CD4-positive, alpha-beta T cell treated with Interleukin-17A for 1 hour (primary cell): Measurements from ENCODE around the gene ANGPT4.

ENCODE experiments used
- DNase-seq: peaks from one replicate; pipeline ENCODE4 v3.0.0-alpha.2; 2020

Gene ANGPT4, protein sequence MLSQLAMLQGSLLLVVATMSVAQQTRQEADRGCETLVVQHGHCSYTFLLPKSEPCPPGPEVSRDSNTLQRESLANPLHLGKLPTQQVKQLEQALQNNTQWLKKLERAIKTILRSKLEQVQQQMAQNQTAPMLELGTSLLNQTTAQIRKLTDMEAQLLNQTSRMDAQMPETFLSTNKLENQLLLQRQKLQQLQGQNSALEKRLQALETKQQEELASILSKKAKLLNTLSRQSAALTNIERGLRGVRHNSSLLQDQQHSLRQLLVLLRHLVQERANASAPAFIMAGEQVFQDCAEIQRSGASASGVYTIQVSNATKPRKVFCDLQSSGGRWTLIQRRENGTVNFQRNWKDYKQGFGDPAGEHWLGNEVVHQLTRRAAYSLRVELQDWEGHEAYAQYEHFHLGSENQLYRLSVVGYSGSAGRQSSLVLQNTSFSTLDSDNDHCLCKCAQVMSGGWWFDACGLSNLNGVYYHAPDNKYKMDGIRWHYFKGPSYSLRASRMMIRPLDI

DNA sequence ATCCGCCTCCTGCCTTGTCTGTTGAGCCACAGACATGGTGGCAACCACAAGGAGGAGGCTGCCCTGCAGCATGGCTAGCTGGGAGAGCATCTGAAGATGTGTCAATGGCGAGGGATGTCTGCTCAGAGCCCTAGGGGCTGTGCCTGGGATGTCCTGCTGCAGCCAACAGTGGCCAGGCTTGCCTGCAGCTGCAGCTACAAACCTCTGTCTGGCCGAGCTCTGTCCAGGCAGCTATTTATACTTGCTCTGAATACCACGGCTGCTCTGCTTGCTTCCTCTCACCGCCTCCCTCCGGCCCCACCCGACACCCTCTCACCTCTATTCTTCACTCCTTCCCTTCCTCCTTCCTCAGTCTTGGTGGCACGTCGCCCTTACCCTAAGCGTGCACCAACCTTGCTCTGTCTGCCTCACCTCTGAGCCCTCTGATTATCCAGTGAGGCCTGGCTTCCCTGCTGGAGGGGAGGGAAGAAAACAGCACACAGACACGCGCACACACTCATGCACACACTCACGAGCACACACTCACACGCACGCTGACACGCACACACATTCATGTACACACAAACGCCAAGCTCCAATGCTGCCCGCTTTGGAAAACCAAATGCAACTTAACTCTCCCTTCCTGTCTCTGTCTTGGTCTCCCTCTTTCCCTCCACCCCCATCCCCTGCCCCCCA lies at the start of gene ANGPT4:
Gene ANGPT4, minus strand, starts transcription at position 210 of the 675 bp plus-strand sequence. Its CDS starts 120 bp downstream, at position 90.
- no peak for DNase-seq

DNA sequence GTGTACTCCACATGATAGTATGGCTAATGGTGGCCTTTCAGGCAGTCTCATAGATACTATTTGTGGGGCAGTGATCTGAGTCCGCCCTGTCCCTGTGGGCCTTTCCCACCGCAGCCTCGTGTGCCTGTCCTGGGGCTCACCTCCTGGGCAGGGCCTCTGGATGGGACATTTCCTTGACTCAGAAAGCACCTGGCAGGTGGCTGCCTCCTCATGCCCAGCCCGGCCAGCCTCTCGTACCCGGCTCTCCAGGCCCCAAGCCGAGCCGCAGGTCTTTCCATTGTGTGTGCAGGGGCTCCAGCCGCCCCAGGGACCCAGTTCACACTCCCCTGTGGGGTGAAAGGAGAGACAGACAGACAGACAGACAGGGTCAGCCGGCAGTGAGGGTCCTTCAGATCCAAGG lies 47.7 kb upstream of the ANGPT4 start:
- DNase-seq = no peak

DNA sequence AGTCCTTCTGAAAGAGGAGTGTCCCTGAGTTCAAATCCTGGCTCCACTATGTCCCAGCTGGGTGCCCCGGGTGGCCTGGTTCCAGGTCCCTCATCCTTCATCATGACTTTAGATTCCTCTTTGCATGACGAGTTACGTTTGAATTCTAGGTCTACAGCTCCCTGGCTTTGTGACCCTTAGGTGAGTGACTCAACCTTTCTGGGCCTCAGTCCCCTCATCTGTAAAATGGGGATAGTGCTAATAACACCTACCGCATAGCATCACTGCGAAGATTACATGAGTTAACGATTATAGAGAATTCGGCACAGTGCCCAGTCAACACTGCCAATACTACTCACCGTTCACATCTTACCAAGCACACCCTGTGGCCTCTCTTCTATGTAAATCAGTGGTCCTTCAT lies 46.5 kb upstream of the ANGPT4 start:
- no peak for DNase-seq

GRCh38 chr20:962223-962622 lies 46.1 kb upstream of the ANGPT4 start:
- no peak for DNase-seq

DNA sequence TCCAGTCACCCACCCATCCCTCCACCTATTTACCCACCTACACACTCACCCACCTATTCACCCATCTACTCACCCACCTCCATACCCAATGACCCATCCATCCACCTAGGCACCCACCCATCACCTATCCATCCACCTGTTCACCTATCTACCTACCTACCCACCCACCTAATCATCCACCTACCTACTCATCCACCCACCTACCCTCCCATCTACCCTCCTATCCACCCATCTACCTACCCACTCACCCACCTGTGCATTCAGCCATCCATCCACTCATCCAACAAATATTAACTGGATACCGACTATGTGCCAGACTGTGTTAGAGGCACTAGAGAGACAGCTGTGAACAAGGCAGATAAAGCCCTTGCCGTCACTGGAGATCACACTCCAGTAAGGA lies 45.6 kb upstream of the ANGPT4 start:
- no peak for DNase-seq

GRCh38 chr20:959996-960615 lies 44.0 kb upstream of the ANGPT4 start:
- no peak for DNase-seq

GRCh38 chr20:958936-959815 lies 43.0 kb upstream of the ANGPT4 start:
- DNase-seq = no peak

DNA sequence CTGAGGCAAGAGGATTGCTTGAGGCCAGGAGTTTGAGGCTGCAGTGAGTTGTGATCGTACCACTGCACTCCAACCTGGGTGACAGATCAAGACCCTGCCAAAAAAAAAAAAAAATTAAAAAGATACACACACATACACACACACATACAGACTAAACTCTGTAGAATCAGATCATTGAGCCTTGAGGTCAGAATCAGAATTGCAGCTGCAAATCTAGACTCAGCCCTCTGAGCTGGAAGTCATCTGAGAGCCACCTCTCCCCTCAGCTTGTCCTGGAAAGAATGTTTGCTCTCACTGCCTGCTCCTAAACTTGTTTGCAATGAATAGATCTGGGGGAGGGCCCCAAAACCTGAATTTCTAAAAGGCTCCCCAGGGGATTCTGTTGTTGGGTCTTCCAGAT lies 41.4 kb upstream of the ANGPT4 start:
- DNase-seq = no peak

DNA sequence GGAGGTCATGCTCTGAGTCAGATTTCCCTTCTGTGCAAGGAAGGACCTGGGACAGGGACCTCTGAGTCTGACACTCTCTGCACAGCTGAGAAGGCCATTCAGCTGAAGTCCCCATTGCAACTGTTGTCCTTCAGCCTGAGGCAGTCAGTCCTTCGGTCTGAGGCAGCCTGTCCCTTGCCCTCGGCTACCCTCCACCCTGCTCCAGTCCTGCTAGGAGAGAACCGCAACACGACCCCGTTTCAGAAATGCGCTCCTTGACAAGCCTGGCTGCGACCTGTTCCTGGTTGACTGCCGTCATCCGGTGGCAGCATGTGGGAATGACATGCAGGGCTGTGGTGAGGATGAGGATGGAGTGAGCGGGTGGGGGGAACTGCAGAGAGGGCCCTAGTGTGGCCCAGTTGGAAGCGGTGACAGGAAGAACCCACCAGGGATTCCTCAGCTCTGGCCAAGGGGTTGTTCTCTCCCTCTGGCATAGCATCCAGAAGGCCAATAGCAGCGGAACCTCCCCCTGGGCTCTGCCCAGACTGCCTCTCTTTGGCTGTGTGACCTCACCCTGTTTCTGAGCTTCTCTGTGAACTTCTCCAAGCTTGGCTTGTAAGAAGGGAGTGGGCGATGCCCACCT lies 40.3 kb upstream of the ANGPT4 start:
- peak; percentile 75 for DNase-seq

GRCh38 chr20:955656-956055 lies 39.5 kb upstream of the ANGPT4 start:
- DNase-seq = no peak

- no peak for DNase-seq
These were observed 39.0 kb upstream of the ANGPT4 start for GRCh38 chr20:955111-955510.

- DNase-seq = no peak
These were observed 37.6 kb upstream of the ANGPT4 start for GRCh38 chr20:953742-954141.

DNA sequence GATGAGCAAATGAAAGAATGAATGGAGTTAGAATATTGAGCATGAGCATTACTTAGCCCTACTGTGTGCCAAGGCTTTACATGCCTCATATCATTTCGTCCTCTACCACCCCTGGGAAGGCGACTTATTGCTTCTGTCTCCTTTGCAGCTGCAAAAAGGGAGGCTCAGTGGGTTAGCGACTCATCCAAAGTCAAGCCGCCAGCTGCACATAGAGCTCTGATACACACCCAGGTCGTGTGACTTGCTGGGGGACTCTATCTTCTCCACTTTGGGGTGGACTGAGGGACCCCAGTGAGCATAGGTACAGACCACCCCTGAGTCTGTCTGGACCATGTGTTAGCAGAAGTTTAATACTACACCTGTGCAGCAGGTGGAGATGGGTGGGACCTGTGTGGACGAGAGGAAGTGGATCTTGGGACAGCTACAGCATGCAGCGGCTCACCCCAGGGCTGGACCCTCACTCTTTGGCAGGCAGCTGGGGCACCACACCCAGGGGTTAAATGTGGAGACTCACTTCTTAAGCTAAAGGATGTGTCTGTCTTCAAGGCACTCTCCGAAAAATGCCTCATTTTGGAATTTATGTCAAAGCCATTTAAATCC lies 36.2 kb upstream of the ANGPT4 start:
- DNase-seq = no peak

- DNase-seq = no peak
These were observed 35.4 kb upstream of the ANGPT4 start for GRCh38 chr20:951384-952169.

GRCh38 chr20:949717-950116 lies 33.6 kb upstream of the ANGPT4 start:
- no peak for DNase-seq

DNA sequence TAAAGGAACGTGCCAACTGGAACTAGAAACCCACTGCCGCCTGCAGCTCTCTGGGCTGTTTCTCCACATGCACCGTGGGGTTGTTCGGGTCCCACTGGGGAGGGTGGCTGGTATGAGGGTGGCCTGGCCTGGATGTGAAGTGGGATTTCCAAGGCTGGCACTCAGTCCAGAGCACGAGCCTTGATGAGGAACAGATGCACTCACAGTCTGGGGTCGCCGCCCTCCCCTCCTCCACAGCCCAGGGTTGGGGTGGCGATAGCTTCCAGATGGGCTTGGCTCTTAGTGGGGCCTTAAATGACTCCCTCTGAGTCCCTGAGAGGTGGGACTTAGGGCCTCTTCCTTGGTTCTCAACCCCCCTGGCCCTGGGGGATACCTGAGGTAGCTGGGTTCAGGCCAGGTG lies 30.7 kb upstream of the ANGPT4 start:
- DNase-seq = no peak

- no peak for DNase-seq
These were observed 29.7 kb upstream of the ANGPT4 start for GRCh38 chr20:945841-946240.

DNA sequence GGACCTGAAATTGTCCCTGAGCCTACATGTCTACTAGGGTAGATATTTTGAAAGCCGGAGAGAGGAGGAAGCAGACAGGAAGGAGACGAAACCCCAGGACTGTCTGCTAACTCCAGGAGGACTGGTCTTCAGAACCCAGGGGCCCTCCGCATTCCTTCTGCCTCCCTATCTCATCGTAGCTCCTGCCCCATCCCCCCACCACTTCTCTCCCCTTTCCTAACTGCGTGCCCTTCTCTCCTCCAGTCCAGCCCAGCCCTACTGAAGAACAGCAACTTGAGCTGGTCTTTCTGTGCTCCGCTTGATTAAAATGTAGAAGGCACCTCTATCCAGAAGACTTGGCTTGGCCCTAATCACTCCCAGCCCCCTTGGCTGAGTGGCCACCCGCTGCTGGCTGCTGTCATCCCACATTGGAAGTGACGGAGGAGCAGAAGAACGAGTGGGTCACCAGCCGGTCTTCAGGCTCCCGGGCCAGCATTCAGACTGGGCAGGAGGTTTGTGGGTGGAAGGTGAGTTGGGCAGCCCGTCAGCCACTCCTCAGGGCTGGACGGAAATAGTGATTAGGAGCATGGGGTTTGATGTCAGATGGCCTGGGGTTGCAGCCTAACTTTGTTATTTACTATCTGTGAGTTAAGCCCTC lies 28.8 kb upstream of the ANGPT4 start:
- no peak for DNase-seq

- no peak for DNase-seq
These were observed 28.0 kb upstream of the ANGPT4 start for GRCh38 chr20:944148-944547.

- DNase-seq = no peak
These were observed 26.5 kb upstream of the ANGPT4 start for GRCh38 chr20:942611-943010.

DNA sequence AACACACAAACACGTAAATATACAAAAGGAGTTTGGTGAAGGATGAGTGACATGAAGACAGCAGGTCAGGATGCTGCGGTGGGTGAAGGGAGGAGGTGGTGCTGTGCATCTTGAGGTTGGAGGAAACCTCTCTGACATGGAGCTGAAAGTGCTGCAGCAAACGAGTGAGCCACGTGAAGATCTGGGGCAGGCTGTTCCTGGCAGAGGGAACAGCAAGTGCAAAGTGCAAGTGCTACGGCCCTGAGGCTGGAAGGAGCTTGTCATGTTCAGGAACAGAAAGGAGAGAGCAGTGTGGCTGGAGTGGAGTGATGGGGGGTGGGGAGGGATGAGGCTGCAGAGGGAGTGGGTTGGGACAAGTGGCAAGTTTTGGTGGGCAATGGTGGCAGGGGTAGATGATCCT lies 24.8 kb upstream of the ANGPT4 start:
- DNase-seq = no peak
